Nucleus accumbens (tissue), 56 donors: ENCODE data around the gene CALN1.
"Not testable (repeated sequence)": the region's sequence is repeated elsewhere in the genome, so short reads cannot be mapped to it uniquely, and the experiment has no call there.

Experiments used
- DNase-seq, 56 donors: peaks; one replicate each; lab custom pipeline; 2025; lab: John Stamatoyannopoulos, UW

Gene CALN1

GRCh38 chr7:71842786-71843185 lies 569.4 kb downstream of the CALN1 start:
- no peak for DNase-seq

- DNase-seq, result no peak
Measured at GRCh38 chr7:71842381-71842780, 569.8 kb downstream of the CALN1 start.

- DNase-seq, result no peak
Measured at GRCh38 chr7:71835056-71835455, 577.1 kb downstream of the CALN1 start.

DNA sequence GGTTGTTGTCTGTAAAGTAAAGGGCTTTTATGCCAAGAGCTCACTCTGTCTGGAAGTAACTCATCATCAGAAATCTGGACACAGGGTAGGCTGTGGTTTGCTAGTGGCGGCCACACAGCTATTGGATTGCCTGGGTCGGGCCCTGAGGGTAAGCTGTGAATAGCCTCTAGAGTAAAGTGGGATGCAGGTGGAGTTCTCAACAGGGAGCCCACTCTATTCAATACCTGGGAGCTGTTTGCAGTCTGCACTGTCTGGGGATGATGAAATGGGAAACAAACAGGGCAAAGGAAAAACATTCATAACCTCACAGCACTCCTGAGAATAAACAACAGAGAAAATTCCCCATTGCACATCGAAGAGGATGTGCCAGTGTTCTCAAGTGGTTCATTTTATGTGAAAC lies 582.6 kb downstream of the CALN1 start:
- DNase-seq, result no peak

GRCh38 chr7:71828361-71828760 lies 583.8 kb downstream of the CALN1 start:
- DNase-seq, result no peak

DNA sequence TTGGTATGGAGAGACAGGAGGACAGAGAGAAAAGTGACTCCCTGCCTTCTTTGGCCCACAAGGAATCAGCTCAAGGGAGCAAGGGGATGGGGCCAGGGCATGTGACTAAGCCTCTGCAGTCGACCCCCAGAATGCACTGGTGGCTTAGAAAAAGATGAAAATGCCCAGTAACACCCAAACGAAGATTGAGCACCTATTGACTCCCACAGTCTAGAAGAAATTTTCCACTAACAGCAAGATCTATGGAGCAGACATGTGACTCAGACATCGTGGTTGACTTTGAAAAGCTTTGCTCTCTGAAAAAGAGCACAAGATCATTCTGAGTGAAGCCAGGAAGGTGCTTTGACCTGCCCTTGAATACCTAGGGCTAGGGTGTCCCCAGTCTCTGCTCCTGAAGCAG lies 586.0 kb downstream of the CALN1 start:
- no peak for DNase-seq

DNA sequence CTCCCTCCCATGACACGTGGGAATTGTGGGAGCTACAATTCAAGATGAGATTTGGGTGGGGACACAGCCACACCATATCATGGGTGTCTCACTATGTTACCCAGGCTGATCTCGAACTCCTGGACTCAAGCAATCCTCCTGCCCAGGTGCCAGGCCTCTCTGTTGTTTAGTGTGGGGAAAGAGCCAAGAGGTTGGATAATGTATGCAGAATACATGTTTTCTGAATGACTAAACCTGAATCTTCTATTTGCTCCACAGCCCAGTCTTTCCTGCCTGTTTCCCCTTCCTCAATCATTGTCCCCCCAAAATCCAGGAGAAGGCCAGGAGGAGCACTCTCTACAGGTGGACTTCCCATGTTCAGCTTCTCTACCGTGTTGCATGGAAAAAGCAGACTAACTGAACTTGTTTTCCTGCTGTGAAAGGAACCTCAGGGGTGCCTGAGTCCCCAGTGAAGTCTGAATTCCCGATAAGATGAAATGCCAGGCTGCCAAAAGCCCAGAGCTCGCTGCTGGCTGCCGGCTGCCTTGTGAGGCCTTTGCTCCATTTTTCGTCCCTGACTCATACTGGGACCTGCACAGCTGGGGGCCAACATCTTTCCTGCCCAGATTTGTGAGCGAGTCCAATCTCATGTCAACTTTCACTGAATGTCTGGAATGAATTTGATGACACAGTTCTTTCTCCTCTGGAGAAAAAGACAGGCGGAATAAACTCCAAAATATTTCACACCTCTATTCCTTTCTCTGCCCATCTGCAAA lies 588.0 kb downstream of the CALN1 start:
- no peak for DNase-seq

DNA sequence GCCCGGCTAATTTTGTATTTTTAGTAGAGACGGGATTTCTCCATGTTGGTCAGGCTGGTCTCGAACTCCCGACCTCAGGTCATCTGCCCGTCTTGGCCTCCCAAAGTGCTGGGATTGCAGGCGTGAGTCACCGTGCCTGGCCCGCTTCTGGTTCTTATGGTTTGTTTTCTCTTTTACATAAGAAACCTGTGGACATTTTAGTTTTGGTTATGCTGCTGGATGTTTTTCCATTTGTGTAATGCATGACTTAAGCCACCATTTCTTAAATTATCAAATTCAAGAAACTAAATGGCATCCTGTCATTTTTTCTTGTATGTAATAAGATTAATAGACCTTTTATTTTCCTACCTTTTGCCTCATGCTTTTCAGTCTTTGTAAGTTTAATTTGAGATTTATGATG lies 589.7 kb downstream of the CALN1 start:
- DNase-seq, result not testable (repeated sequence)

- DNase-seq, result no peak
Measured at GRCh38 chr7:71817916-71818315, 594.2 kb downstream of the CALN1 start.

DNA sequence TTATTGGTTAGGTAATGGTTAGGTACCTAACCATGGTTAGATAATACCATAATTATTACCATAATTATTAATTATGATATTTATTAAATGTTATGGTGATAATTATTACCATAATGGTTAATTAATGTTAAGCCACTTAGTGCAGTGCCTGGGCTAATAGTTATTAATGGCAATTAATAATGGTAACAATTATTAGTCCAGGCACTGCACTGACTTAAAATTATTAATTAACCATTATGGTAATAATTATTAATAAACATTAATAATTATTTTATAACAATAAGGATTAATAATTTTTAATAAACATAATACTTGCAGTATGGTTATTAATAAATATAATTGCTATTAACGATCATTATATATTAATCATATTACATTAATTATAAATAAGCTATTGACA lies 604.0 kb downstream of the CALN1 start:
- DNase-seq, result no peak

- no peak for DNase-seq
Measured at GRCh38 chr7:71804256-71804655, 607.9 kb downstream of the CALN1 start.

- no peak for DNase-seq
Measured at GRCh38 chr7:71801976-71802375, 610.2 kb downstream of the CALN1 start.

GRCh38 chr7:71800321-71800720 lies 611.8 kb downstream of the CALN1 start:
- no peak for DNase-seq

GRCh38 chr7:71795410-71795809 lies 616.7 kb downstream of the CALN1 start:
- DNase-seq, result no peak

DNA sequence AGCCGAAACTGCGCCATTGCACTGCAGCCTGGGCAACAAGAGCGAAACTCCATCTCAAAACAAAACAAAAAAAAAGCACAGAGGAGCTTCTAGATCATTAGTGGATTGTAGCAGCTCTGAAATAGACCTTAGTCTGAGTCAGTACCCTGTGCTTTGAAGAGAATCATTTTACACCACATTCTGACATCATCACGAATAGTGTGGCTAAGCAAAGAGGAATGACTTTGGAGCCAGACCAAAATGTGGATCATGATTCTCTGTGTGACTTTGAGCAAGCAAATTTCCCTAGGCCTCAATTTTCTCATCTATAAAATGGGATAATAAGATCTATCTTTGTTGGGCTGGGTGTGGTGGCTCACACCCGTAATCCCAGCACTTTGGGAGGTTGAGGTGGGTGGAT lies 618.9 kb downstream of the CALN1 start:
- DNase-seq, result no peak

GRCh38 chr7:71787513-71787912 lies 624.6 kb downstream of the CALN1 start:
- no peak for DNase-seq

GRCh38 chr7:71785216-71785615 lies 626.9 kb downstream of the CALN1 start:
- DNase-seq, result no peak

DNA sequence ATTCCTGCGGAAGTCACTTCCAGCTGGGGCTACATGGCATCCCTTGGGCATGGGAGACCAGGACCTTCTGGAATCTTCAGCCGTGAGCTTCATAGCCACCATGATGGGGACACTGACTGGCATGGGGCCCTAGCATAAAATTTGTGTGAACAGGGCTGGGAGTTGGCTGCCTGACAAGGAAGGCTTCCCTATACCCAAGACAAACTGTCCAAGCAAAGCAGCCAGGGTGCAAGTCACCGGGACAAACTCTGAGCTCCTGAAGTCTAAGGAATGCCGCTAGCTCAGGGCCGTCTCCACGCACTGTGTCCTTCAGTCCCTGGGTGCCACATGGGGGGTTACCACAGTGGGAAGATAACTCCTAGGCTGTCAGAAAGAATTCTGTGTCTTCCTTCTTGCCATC lies 627.4 kb downstream of the CALN1 start:
- DNase-seq, result no peak

GRCh38 chr7:71784180-71784579 lies 628.0 kb downstream of the CALN1 start:
- peak in 15 of 56 donors; percentile 1 to 38 (median 11) for DNase-seq

DNA sequence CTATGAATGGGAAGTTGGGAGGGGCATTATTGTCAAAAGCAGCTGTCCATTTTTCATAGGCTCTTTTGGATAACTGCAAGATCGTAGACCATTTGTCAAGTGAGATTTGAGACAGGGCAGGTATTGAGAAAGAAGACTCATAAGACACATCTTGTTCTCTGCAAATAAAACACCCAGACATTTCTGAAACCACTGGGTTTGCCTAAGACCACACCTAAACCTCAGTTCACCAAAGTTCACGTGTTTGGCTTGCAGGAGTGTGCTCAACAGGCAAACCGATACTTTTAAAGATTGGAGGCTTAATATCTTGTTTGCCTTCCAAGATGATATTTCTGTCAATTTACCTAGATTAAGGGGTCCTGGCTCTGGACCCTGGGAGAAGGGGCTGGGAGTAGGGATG lies 628.4 kb downstream of the CALN1 start:
- no peak for DNase-seq

DNA sequence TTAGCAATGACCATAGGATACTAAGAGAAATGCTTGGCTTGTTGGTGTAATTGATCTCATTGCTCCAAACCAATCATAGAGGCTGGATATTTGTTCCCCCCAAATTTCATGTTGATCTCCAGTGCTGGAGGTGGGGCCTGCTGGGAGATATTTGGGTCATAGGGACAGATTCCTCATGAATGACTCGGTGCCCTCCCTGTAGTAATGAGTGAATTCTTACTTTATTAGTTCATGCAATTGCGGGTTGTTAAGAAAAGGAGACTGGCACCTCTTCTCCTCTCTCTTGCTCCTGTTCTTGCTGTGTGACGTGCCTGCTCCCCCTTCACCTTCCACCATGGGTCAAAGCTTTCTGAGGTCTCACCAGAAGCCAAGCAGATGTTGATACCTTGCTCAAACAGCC lies 630.1 kb downstream of the CALN1 start:
- DNase-seq, result no peak

- DNase-seq, result no peak
Measured at GRCh38 chr7:71780282-71780681, 631.9 kb downstream of the CALN1 start.

DNA sequence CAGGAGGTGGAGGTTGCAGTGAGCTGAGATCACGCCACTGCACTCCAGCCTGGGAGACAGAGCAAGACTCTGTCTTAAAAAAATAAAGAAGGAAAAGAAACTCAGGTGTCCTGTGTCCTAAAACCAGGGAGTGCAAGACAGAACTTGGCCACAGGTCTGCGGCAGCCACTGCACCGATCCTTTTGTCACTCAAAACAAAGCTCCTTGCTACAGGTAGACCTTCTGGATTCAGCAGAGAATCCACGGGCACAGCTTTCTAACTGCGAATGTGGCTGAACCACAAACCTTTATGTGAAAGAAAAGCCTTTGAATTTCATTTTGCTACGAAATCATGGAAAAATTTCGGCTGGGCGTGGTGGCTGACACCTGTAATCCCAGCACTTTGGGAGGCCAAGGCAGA lies 634.9 kb downstream of the CALN1 start:
- no peak for DNase-seq
